Pancreas (tissue), 10 donors: ENCODE data around the gene MYO10. TPM values are rescaled to one million over a fixed set of nuclear protein-coding genes. Genes with fewer than 3 reads are reported as not detected.

Experiments
- ATAC-seq, 4 donors: fragments of 200-7000 bp; cut with Tn5 transposase; one replicate each; pipeline versions ENCODE4 v1.8.0 to v1.9.1; 2020; ENCODE audit warnings: mild to moderate bottlenecking in 4 of 4, moderate library complexity in 4 of 4
- DNase-seq, 6 donors: peaks; one replicate each; pipeline ENCODE4 v3.0.0-alpha.2; 2020
- FAIRE-seq: peaks from 2 replicates; lab custom pipeline; 2012; peaks lifted over from hg19 to GRCh38; lab: Jason Lieb, UNC
- H3K27ac ChIP-seq, 4 donors: fragments of 200-600 bp; sonication (generic); 1 replicate in 3 of 4; 2 replicates in 1 of 4; pipeline versions ENCODE4 v1.5.0 to v1.8.0; 2020
- H3K27me3 ChIP-seq, 4 donors: fragments of 200-600 bp; one replicate each; pipeline ENCODE4 v1.8.0; 2021
- H3K36me3 ChIP-seq, 3 donors: fragments of 200-600 bp; sonication (generic) in 1 of 3; one replicate each; pipeline versions ENCODE4 v1.5.0 to v1.8.0; 2020 to 2021
- H3K4me1 ChIP-seq, 3 donors: fragments of 200-600 bp; one replicate each; pipeline ENCODE4 v1.8.0; 2021
- H3K4me3 ChIP-seq, 4 donors: fragments of 200-600 bp; sonication (generic) in 2 of 4; one replicate each; pipeline versions ENCODE4 v1.5.0 to v1.8.0; 2020 to 2021
- H3K9me3 ChIP-seq, 4 donors: fragments of 200-600 bp; one replicate each; pipeline ENCODE4 v1.8.0; 2021
- CTCF ChIP-seq, 4 donors: fragments of 200-600 bp; sonication (generic) in 3 of 4; IDR thresholded peaks; one replicate each; pipeline versions ENCODE4 v1.5.0 to v1.8.0; 2021; ENCODE audit warnings: antibody characterized with exemption in 4 of 4
- WGBS, 2 donors: extraction: QIAGEN DNeasy Blood & Tissue Kit; methylation state at CpG; one replicate each; pipeline ENCODE4 v1.1.7; 2013; 5-methylcytosine and 5-hydroxymethylcytosine counted together
- intact Hi-C, 3 donors: fragments of 100-400 bp; cut with DNase I; formaldehyde crosslinking; loops; one replicate each; pipeline versions ENCODE4 v1.11.1 to v1.14.2; 2022
- polyA plus RNA-seq, 2 donors: library from polyadenylated mRNA; stranded (reverse); fragments of 200-250 nt; gene quantifications; one replicate each; pipeline ENCODE4 v1.2.3, GENCODE V29; 2013
- total RNA-seq, 6 donors: library from RNA; stranded (reverse); fragmentation: NEBNext Ultra II Directional in 4 of 6; extraction: Animal tissue kit (Norgen Biotek cat#: 25700) in 4 of 6; gene quantifications; one replicate each; pipeline versions ENCODE4 v1.2.1 to v1.2.4, GENCODE V29; 2021 to 2023
- donor health status: healthy with polysubstance abuse.
- donor health status: DM: no; HTN: no; CAD: no; lungs with moderate emphysema.
- donor health status: DM: no; HTN: no; CAD: no.
- donor health status: control.
- donor health status: control.
- donor health status: Bipolar disorder and iron deficiency.
- donor health status: DM: yes; HTN: yes; CAD: no.
- donor health status: DM: no; HTN: no; CAD: no.
- donor health status: DM: no; HTN: no; CAD: no.
- donor health status: DM: yes; HTN: yes; CAD: no.

Gene MYO10
- total and polyA plus RNA-seq, 8 donors = 11.5 to 47.3 (median 34.8) TPM

GRCh38 chr5:16800477-16800876 lies 135.6 kb downstream of the MYO10 start:
- no peaks in the 10 kb centered on the region for H3K4me1 ChIP-seq
- no peaks in the 10 kb centered on the region for H3K9me3 ChIP-seq
- no peak for TF ChIP-seq CTCF (IDR thresholded peaks at IDR 0.05)
- FAIRE-seq (no peak), ATAC-seq (no peak), DNase-seq (no peak)
- no peak overlapping the region for H3K4me3 ChIP-seq
- no peaks in the 10 kb centered on the region for H3K27me3 ChIP-seq
- no peaks in the 10 kb centered on the region for H3K36me3 ChIP-seq
- H3K27ac ChIP-seq = no peak overlapping the region
- 89 to 95% methylated on average over 10 of the region's 10 CpGs for WGBS, 2 donors
- intact Hi-C loops = no loop called here

GRCh38 chr5:16799796-16800195 lies 136.3 kb downstream of the MYO10 start:
- TF ChIP-seq CTCF (IDR thresholded peaks at IDR 0.05) = no peak
- intact Hi-C loops = no loop called here
- 72 to 74% methylated on average over 8 of the region's 8 CpGs for WGBS, 2 donors

GRCh38 chr5:16797951-16798350 lies 138.1 kb downstream of the MYO10 start:
- no peak overlapping the region for H3K4me3 ChIP-seq
- ATAC-seq = no peak
- H3K27me3 ChIP-seq = no peaks in the 10 kb centered on the region
- H3K36me3 ChIP-seq = no peaks in the 10 kb centered on the region
- H3K27ac ChIP-seq = no peak overlapping the region
- DNase-seq = no peak
- no peaks in the 10 kb centered on the region for H3K9me3 ChIP-seq
- WGBS, 2 donors = 89 to 95% methylated on average over 2 of the region's 2 CpGs
- intact Hi-C loops = no loop called here
- TF ChIP-seq CTCF (IDR thresholded peaks at IDR 0.05) = no peak
- no peak for FAIRE-seq
- no peaks in the 10 kb centered on the region for H3K4me1 ChIP-seq

More at GRCh38 chr5:16799796-16800195, 136.3 kb downstream of the MYO10 start:
- DNase-seq (no peak), FAIRE-seq (no peak), ATAC-seq (no peak)
- H3K36me3 ChIP-seq = no peaks in the 10 kb centered on the region
- no peaks in the 10 kb centered on the region for H3K9me3 ChIP-seq
- no peak overlapping the region for H3K27ac ChIP-seq
- H3K4me3 ChIP-seq = no peak overlapping the region
- no peaks in the 10 kb centered on the region for H3K4me1 ChIP-seq
- no peaks in the 10 kb centered on the region for H3K27me3 ChIP-seq

- Histone ChIP-seq H3K9me3 (no peaks in the 10 kb centered on the region), H3K36me3 (no peaks in the 10 kb centered on the region), H3K4me3 (no peak overlapping the region), H3K27ac (no peak overlapping the region), H3K27me3 (no peaks in the 10 kb centered on the region), H3K4me1 (peaks cover 0 to 4% (median 0%) of the 10 kb centered on the region in 3 donors)
- WGBS, 2 donors = 92 to 93% methylated on average over 23 of the region's 23 CpGs
- intact Hi-C loops = no loop called here
- DNase-seq (peak in 1 of 6 donors; percentile 57), FAIRE-seq (no peak), ATAC-seq (no peak)
- no peak for TF ChIP-seq CTCF (IDR thresholded peaks at IDR 0.05)
Measured at GRCh38 chr5:16794269-16794913, 141.7 kb downstream of the MYO10 start.

GRCh38 chr5:16792598-16793275 lies 143.4 kb downstream of the MYO10 start:
- H3K36me3 ChIP-seq = no peaks in the 10 kb centered on the region
- ATAC-seq (no peak), FAIRE-seq (no peak), DNase-seq (no peak)
- TF ChIP-seq CTCF (IDR thresholded peaks at IDR 0.05) = no peak
- no peaks in the 10 kb centered on the region for H3K9me3 ChIP-seq
- intact Hi-C loops = no loop called here
- H3K4me1 ChIP-seq = peaks cover 0 to 7% (median 0%) of the 10 kb centered on the region in 3 donors
- 83 to 85% methylated on average over 13 of the region's 13 CpGs for WGBS, 2 donors
- no peak overlapping the region for H3K27ac ChIP-seq
- no peak overlapping the region for H3K4me3 ChIP-seq
- H3K27me3 ChIP-seq = no peaks in the 10 kb centered on the region
